HEK293 (cell line): ENCODE data around the gene PARD3.

Experiments used
- CTCF ChIP-seq: fragments of 450-650 bp; formaldehyde crosslinking; IDR thresholded peaks from 2 replicates; pipeline ENCODE4 v1.5.1; 2016; ENCODE audit warnings: missing biosample characterization, missing genetic modification characterization
- ZNF341 ChIP-seq: fragments of 450-650 bp; formaldehyde crosslinking; IDR thresholded peaks from 2 replicates; pipeline ENCODE4; 2016; ENCODE audit warnings: low read depth, missing biosample characterization, missing genetic modification characterization
- ZNF449 ChIP-seq: fragments of 450-650 bp; formaldehyde crosslinking; IDR thresholded peaks from 2 replicates; pipeline ENCODE4 v1.5.1; 2017; ENCODE audit warnings: missing biosample characterization, mild to moderate bottlenecking, missing genetic modification characterization, moderate library complexity
- ZNF639 ChIP-seq: fragments of 450-650 bp; formaldehyde crosslinking; IDR thresholded peaks from 2 replicates; pipeline ENCODE4 v1.5.1; 2016; ENCODE audit warnings: missing biosample characterization, missing genetic modification characterization
- ZNF776 ChIP-seq: fragments of 450-650 bp; formaldehyde crosslinking; IDR thresholded peaks from 2 replicates; pipeline ENCODE4 v1.5.0; 2017; ENCODE audit warnings: missing biosample characterization, missing genetic modification characterization, borderline replicate concordance
- TF ChIP-seq, protein P1 (sequence below): fragments of 450-650 bp; formaldehyde crosslinking; IDR thresholded peaks from 2 replicates; pipeline ENCODE4 v1.5.1; 2016; ENCODE audit warnings: missing biosample characterization, missing genetic modification characterization

- TF ChIP-seq, protein P1, sequence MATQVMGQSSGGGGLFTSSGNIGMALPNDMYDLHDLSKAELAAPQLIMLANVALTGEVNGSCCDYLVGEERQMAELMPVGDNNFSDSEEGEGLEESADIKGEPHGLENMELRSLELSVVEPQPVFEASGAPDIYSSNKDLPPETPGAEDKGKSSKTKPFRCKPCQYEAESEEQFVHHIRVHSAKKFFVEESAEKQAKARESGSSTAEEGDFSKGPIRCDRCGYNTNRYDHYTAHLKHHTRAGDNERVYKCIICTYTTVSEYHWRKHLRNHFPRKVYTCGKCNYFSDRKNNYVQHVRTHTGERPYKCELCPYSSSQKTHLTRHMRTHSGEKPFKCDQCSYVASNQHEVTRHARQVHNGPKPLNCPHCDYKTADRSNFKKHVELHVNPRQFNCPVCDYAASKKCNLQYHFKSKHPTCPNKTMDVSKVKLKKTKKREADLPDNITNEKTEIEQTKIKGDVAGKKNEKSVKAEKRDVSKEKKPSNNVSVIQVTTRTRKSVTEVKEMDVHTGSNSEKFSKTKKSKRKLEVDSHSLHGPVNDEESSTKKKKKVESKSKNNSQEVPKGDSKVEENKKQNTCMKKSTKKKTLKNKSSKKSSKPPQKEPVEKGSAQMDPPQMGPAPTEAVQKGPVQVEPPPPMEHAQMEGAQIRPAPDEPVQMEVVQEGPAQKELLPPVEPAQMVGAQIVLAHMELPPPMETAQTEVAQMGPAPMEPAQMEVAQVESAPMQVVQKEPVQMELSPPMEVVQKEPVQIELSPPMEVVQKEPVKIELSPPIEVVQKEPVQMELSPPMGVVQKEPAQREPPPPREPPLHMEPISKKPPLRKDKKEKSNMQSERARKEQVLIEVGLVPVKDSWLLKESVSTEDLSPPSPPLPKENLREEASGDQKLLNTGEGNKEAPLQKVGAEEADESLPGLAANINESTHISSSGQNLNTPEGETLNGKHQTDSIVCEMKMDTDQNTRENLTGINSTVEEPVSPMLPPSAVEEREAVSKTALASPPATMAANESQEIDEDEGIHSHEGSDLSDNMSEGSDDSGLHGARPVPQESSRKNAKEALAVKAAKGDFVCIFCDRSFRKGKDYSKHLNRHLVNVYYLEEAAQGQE (tag by site-specific recombination), result no peak
- TF ChIP-seq ZNF639 (tag by site-specific recombination) (no peak), CTCF (tag by site-specific recombination) (no peak), ZNF341 (tag by site-specific recombination) (no peak), ZNF776 (no peak), ZNF449 (tag by site-specific recombination) (no peak)
Observed at GRCh38 chr10:34104829-34105572, 710.1 kb downstream of the PARD3 start.
